ENCODE data around the gene MYRF.

The MYRF gene

GRCh38 chr11:61737636-61738386 lies 14.6 kb upstream of the MYRF start:
- H3K9me3 ChIP-seq (ENCODE audit: low read length): no peaks in the 10 kb centered on the region

GRCh38 chr11:61738776-61739175 lies 13.7 kb upstream of the MYRF start:
- Histone ChIP-seq H3K4me3 (ENCODE audit: low read length) (no peak overlapping the region), H3K27me3 (ENCODE audit: insufficient read depth, low read length) (no peaks in the 10 kb centered on the region)

More at GRCh38 chr11:61737636-61738386, 14.6 kb upstream of the MYRF start:
- Histone ChIP-seq H3K4me1 (ENCODE audit: insufficient read depth, low read length) (peaks cover 5% of the 10 kb centered on the region), H2AFZ (ENCODE audit: low read depth, low read length) (no peak overlapping the region), H3K4me3 (ENCODE audit: low read length) (no peak overlapping the region), H3K36me3 (ENCODE audit: insufficient read depth, low read length) (peaks cover 36% of the 10 kb centered on the region), H3K27me3 (ENCODE audit: insufficient read depth, low read length) (no peaks in the 10 kb centered on the region)

GRCh38 chr11:61739413-61739812 lies 13.0 kb upstream of the MYRF start:
- Histone ChIP-seq H3K4me1 (ENCODE audit: insufficient read depth, low read length) (no peaks in the 10 kb centered on the region), H3K4me3 (ENCODE audit: low read length) (no peak overlapping the region), H3K36me3 (ENCODE audit: insufficient read depth, low read length) (peaks cover 42% of the 10 kb centered on the region), H3K9me3 (ENCODE audit: low read length) (no peaks in the 10 kb centered on the region), H2AFZ (ENCODE audit: low read depth, low read length) (no peak overlapping the region), H3K27me3 (ENCODE audit: insufficient read depth, low read length) (no peaks in the 10 kb centered on the region)

More at GRCh38 chr11:61738776-61739175, 13.7 kb upstream of the MYRF start:
- Histone ChIP-seq H2AFZ (ENCODE audit: low read depth, low read length) (no peak overlapping the region), H3K36me3 (ENCODE audit: insufficient read depth, low read length) (peaks cover 38% of the 10 kb centered on the region), H3K9me3 (ENCODE audit: low read length) (no peaks in the 10 kb centered on the region), H3K4me1 (ENCODE audit: insufficient read depth, low read length) (no peaks in the 10 kb centered on the region)

GRCh38 chr11:61739966-61740365 lies 12.5 kb upstream of the MYRF start:
- H3K4me3 ChIP-seq (ENCODE audit: low read length): no peak overlapping the region
- H3K9me3 ChIP-seq (ENCODE audit: low read length): no peaks in the 10 kb centered on the region
- peaks cover 44% of the 10 kb centered on the region for H3K36me3 ChIP-seq (ENCODE audit: insufficient read depth, low read length)
- H3K27me3 ChIP-seq (ENCODE audit: insufficient read depth, low read length): no peaks in the 10 kb centered on the region
- H2AFZ ChIP-seq (ENCODE audit: low read depth, low read length): no peak overlapping the region
- H3K4me1 ChIP-seq (ENCODE audit: insufficient read depth, low read length): no peaks in the 10 kb centered on the region

GRCh38 chr11:61742391-61742790 lies 10.0 kb upstream of the MYRF start:
- Histone ChIP-seq H3K4me1 (ENCODE audit: insufficient read depth, low read length) (peaks cover 13% of the 10 kb centered on the region), H3K27me3 (ENCODE audit: insufficient read depth, low read length) (no peaks in the 10 kb centered on the region), H3K36me3 (ENCODE audit: insufficient read depth, low read length) (peaks cover 35% of the 10 kb centered on the region), H2AFZ (ENCODE audit: low read depth, low read length) (no peak overlapping the region), H3K4me3 (ENCODE audit: low read length) (no peak overlapping the region), H3K9me3 (ENCODE audit: low read length) (no peaks in the 10 kb centered on the region)

GRCh38 chr11:61743486-61744095 lies 8.8 kb upstream of the MYRF start:
- peaks cover 24% of the 10 kb centered on the region for H3K4me1 ChIP-seq (ENCODE audit: insufficient read depth, low read length)
- H3K36me3 ChIP-seq (ENCODE audit: insufficient read depth, low read length): peaks cover 30% of the 10 kb centered on the region

GRCh38 chr11:61744181-61744580 lies 8.3 kb upstream of the MYRF start:
- H3K36me3 ChIP-seq (ENCODE audit: insufficient read depth, low read length): peaks cover 30% of the 10 kb centered on the region
- H3K4me3 ChIP-seq (ENCODE audit: low read length): no peak overlapping the region
- no peaks in the 10 kb centered on the region for H3K27me3 ChIP-seq (ENCODE audit: insufficient read depth, low read length)
- no peaks in the 10 kb centered on the region for H3K9me3 ChIP-seq (ENCODE audit: low read length)
- H2AFZ ChIP-seq (ENCODE audit: low read depth, low read length): no peak overlapping the region
- peaks cover 30% of the 10 kb centered on the region for H3K4me1 ChIP-seq (ENCODE audit: insufficient read depth, low read length)

More at GRCh38 chr11:61743486-61744095, 8.8 kb upstream of the MYRF start:
- H3K9me3 ChIP-seq (ENCODE audit: low read length): no peaks in the 10 kb centered on the region
- H3K4me3 ChIP-seq (ENCODE audit: low read length): no peak overlapping the region
- no peaks in the 10 kb centered on the region for H3K27me3 ChIP-seq (ENCODE audit: insufficient read depth, low read length)
- H2AFZ ChIP-seq (ENCODE audit: low read depth, low read length): no peak overlapping the region

GRCh38 chr11:61744609-61745156 lies 7.8 kb upstream of the MYRF start:
- no peaks in the 10 kb centered on the region for H3K27me3 ChIP-seq (ENCODE audit: insufficient read depth, low read length)
- H3K36me3 ChIP-seq (ENCODE audit: insufficient read depth, low read length): peaks cover 30% of the 10 kb centered on the region
- H2AFZ ChIP-seq (ENCODE audit: low read depth, low read length): no peak overlapping the region
- H3K9me3 ChIP-seq (ENCODE audit: low read length): no peaks in the 10 kb centered on the region
- peaks cover 35% of the 10 kb centered on the region for H3K4me1 ChIP-seq (ENCODE audit: insufficient read depth, low read length)
- H3K4me3 ChIP-seq (ENCODE audit: low read length): no peak overlapping the region

- Histone ChIP-seq H3K27me3 (ENCODE audit: insufficient read depth, low read length) (no peaks in the 10 kb centered on the region), H2AFZ (ENCODE audit: low read depth, low read length) (no peak overlapping the region), H3K4me3 (ENCODE audit: low read length) (no peak overlapping the region), H3K9me3 (ENCODE audit: low read length) (no peaks in the 10 kb centered on the region), H3K36me3 (ENCODE audit: insufficient read depth, low read length) (peaks cover 23% of the 10 kb centered on the region), H3K4me1 (ENCODE audit: insufficient read depth, low read length) (peaks cover 40% of the 10 kb centered on the region)
Observed at GRCh38 chr11:61745781-61746441, 6.5 kb upstream of the MYRF start.

- no peak overlapping the region for H2AFZ ChIP-seq (ENCODE audit: low read depth, low read length)
Observed at GRCh38 chr11:61746442-61747191, 5.8 kb upstream of the MYRF start.

GRCh38 chr11:61747192-61747966 lies 5.1 kb upstream of the MYRF start:
- H3K4me1 ChIP-seq (ENCODE audit: insufficient read depth, low read length): peaks cover 40% of the 10 kb centered on the region
- H3K27me3 ChIP-seq (ENCODE audit: insufficient read depth, low read length): no peaks in the 10 kb centered on the region
- peaks cover 12% of the 10 kb centered on the region for H3K36me3 ChIP-seq (ENCODE audit: insufficient read depth, low read length)
- H3K4me3 ChIP-seq (ENCODE audit: low read length): no peak overlapping the region
- H3K9me3 ChIP-seq (ENCODE audit: low read length): no peaks in the 10 kb centered on the region
- H2AFZ ChIP-seq (ENCODE audit: low read depth, low read length): no peak overlapping the region

More at GRCh38 chr11:61746442-61747191, 5.8 kb upstream of the MYRF start:
- H3K27me3 ChIP-seq (ENCODE audit: insufficient read depth, low read length): no peaks in the 10 kb centered on the region
- peaks cover 40% of the 10 kb centered on the region for H3K4me1 ChIP-seq (ENCODE audit: insufficient read depth, low read length)
- no peak overlapping the region for H3K4me3 ChIP-seq (ENCODE audit: low read length)
- H3K36me3 ChIP-seq (ENCODE audit: insufficient read depth, low read length): peaks cover 18% of the 10 kb centered on the region
- H3K9me3 ChIP-seq (ENCODE audit: low read length): no peaks in the 10 kb centered on the region

GRCh38 chr11:61747967-61748285 lies 4.5 kb upstream of the MYRF start:
- Histone ChIP-seq H3K27me3 (ENCODE audit: insufficient read depth, low read length) (no peaks in the 10 kb centered on the region), H3K4me1 (ENCODE audit: insufficient read depth, low read length) (peaks cover 40% of the 10 kb centered on the region), H3K4me3 (ENCODE audit: low read length) (no peak overlapping the region), H3K36me3 (ENCODE audit: insufficient read depth, low read length) (peaks cover 10% of the 10 kb centered on the region), H2AFZ (ENCODE audit: low read depth, low read length) (no peak overlapping the region), H3K9me3 (ENCODE audit: low read length) (no peaks in the 10 kb centered on the region)

Data from neuron (in vitro differentiated cells).